ENCODE measurements around the gene ZC3H4. TPM values are rescaled to one million over a fixed set of nuclear protein-coding genes. Genes with fewer than 3 reads are reported as not detected.

Gene ZC3H4
- total and polyA plus RNA-seq, 10 of the 15 experiments (the other 5 are each of a cell fraction or from before 2014, with no cell fraction given) = 5.1 to 86.3 (median 15.5) TPM

DNA sequence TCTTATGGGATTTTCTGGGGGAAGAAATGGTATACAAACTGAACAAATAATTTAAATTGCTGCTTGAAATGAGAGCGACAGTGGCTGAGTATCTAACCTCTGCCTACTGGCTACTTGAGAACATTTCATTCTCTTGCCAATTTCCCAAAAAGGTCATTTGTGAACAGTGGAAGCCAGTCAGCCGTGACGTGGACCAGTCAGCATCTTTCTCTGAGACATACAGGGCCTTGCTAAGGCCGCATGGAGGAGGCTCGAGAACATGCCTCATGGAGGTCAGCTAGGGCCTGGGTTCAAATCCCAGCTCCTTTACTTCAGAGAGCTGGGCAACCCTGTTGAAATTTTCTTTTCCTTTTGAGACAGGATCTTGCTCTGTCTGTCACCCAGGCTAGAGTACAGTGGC lies 20.3 kb downstream of the ZC3H4 start:
- peak overlapping the region; percentile 85 for H3K27ac ChIP-seq (ENCODE audit: control insufficient read depth, insufficient read depth)
- no peak for DNase-seq (ENCODE audit: low read depth, low spot score)
- in situ Hi-C loops (cut with MboI) (no loop called here), intact Hi-C loops (cut with micrococcal nuclease; ENCODE audit: unreplicated experiment) (no loop called here)
- ChIA-PET CTCF (interaction anchor here (0.6 to 3.6 kb wide), 4 partner anchors 13 to 116 kb away, joined by 3 to 19 read pairs (median 4); no protein-coding TSS in a partner anchor), RAD21 (ENCODE audit: unreplicated experiment) (no interaction called here), POLR2A (interaction anchor here (0.6 kb wide), 1 partner anchor 155 kb away, joined by 3 read pairs; no protein-coding TSS in a partner anchor), SMC1A (ENCODE audit: uncharacterized antibody, unreplicated experiment) (interaction anchor here (1.0 to 1.3 kb wide), 3 partner anchors 11 to 73 kb away, joined by 3 to 4 read pairs (median 3); partner anchors contain the start of gene ZC3H4)
- H3K36me3 ChIP-seq (ENCODE audit: control insufficient read depth in 2 of 2, insufficient read depth in 2 of 2, low read length in 1 of 2) = peaks cover 27 to 39% of the 10 kb centered on the region in 2 experiments
- no TSS peak for BruUV-seq (replicated peaks)
- no peak for FAIRE-seq
- peak overlapping the region; percentile 57; the same call in 1 of the 2 replicates for H3K9ac ChIP-seq (ENCODE audit: control insufficient read depth, insufficient read depth, low read length)
- peaks cover 40% of the 10 kb centered on the region for H3K79me2 ChIP-seq (ENCODE audit: control insufficient read depth, insufficient read depth, low read length)
- H4K20me1 ChIP-seq (ENCODE audit: control insufficient read depth, insufficient read depth) = no peaks in the 10 kb centered on the region
- H3K4me1 ChIP-seq (ENCODE audit: control insufficient read depth, insufficient read depth, low read length) = peaks cover 28% of the 10 kb centered on the region
- H3K27me3 ChIP-seq (replicated peaks in 1 of 2; ENCODE audit: control insufficient read depth in 2 of 2, insufficient read depth in 2 of 2, low read length in 1 of 2) = no peaks in the 10 kb centered on the region
- H2AFZ ChIP-seq (ENCODE audit: control insufficient read depth, low read depth, low read length) = no peak overlapping the region
- H3K4me2 ChIP-seq (ENCODE audit: control insufficient read depth, insufficient read depth) = peak overlapping the region; percentile 79
- H3K9me3 ChIP-seq (replicated peaks; ENCODE audit: control insufficient read depth, insufficient read depth, low read length) = no peaks in the 10 kb centered on the region
- 0% methylated on average over 5 of the region's 5 CpGs for WGBS (ENCODE audit: insufficient coverage, insufficient replicate concordance, low lambda C conversion rate, missing lambda C conversion rate)
- peak in 1 of 2 experiments; percentile 75; a peak in 2 of 4 replicates for TF ChIP-seq SRF (IDR thresholded peaks at IDR 0.05; ENCODE audit: low read depth in 2 of 2, low read length in 2 of 2)
- TF ChIP-seq CHD4 (IDR thresholded peaks at IDR 0.05) = no peak
- TF ChIP-seq CREB1 (IDR thresholded peaks at IDR 0.05; ENCODE audit: low read depth) = peak; percentile 47; the same call in 1 of the 2 replicates
- peak; percentile 64; the same call in 1 of the 2 replicates for TF ChIP-seq PAX5 (IDR thresholded peaks at IDR 0.05; ENCODE audit: borderline replicate concordance, low read depth, low read length)
- no peak for ATAC-seq
- 0 out of 2 replicates have a peak overlapping the region, but pooled peaks have one; percentile 15 for H3K4me3 ChIP-seq

DNA sequence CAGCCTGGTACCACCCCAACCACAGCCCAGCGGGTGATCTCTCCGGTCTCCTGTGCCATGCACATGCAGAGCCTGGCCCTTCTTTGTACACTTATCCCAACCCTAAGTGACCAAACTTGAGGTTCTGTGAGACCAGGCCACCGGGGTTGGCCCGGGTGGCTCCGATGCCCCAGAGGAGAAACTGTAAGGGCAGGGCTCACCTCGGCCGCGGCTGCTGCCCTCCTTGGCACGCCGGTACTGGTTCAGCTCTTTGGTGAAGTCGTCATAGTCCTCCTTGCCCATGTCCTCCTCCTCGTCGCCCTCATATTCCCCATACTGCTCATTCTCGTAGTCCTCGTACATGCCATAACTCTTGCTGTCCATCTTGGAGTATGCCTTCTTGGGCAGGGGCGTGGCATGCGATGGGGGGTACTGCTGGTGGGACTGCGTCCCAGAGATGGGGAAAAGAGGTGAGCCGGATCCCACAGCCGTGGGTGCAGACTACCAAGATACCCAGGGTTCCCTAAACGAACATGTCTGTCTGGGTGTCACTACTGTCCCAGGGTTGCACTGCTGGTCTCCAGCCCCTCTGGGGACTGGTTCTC lies 23.7 kb downstream of the ZC3H4 start:
- 98% methylated on average over 21 of the region's 21 CpGs for WGBS (ENCODE audit: insufficient coverage, insufficient replicate concordance, low lambda C conversion rate, missing lambda C conversion rate)
- TF ChIP-seq, protein P1, sequence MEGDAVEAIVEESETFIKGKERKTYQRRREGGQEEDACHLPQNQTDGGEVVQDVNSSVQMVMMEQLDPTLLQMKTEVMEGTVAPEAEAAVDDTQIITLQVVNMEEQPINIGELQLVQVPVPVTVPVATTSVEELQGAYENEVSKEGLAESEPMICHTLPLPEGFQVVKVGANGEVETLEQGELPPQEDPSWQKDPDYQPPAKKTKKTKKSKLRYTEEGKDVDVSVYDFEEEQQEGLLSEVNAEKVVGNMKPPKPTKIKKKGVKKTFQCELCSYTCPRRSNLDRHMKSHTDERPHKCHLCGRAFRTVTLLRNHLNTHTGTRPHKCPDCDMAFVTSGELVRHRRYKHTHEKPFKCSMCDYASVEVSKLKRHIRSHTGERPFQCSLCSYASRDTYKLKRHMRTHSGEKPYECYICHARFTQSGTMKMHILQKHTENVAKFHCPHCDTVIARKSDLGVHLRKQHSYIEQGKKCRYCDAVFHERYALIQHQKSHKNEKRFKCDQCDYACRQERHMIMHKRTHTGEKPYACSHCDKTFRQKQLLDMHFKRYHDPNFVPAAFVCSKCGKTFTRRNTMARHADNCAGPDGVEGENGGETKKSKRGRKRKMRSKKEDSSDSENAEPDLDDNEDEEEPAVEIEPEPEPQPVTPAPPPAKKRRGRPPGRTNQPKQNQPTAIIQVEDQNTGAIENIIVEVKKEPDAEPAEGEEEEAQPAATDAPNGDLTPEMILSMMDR (IDR thresholded peaks at IDR 0.05 in 2 of 3, conservative IDR thresholded peaks at IDR 0.05 in 1 of 3; ENCODE audit: control insufficient read depth in 2 of 3, extremely low read depth in 1 of 3, insufficient read depth in 1 of 3, low read depth in 3 of 3, low read length in 3 of 3) = no peak
- TF ChIP-seq ATF7 (IDR thresholded peaks at IDR 0.05; ENCODE audit: low read depth) (no peak), POLR2AphosphoS2 (IDR thresholded peaks at IDR 0.05; ENCODE audit: low read depth, low read length) (no peak), IKZF2 (IDR thresholded peaks at IDR 0.05) (no peak), ZNF217 (IDR thresholded peaks at IDR 0.05) (no peak)
- TF ChIP-seq, protein P2, sequence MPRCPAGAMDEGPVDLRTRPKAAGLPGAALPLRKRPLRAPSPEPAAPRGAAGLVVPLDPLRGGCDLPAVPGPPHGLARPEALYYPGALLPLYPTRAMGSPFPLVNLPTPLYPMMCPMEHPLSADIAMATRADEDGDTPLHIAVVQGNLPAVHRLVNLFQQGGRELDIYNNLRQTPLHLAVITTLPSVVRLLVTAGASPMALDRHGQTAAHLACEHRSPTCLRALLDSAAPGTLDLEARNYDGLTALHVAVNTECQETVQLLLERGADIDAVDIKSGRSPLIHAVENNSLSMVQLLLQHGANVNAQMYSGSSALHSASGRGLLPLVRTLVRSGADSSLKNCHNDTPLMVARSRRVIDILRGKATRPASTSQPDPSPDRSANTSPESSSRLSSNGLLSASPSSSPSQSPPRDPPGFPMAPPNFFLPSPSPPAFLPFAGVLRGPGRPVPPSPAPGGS (IDR thresholded peaks at IDR 0.05; ENCODE audit: borderline replicate concordance, insufficient read depth, low read depth, low read length, poor library complexity, severe bottlenecking) = no peak

More for the DNA sequence above, 23.7 kb downstream of the ZC3H4 start:
- peaks cover 39 to 43% of the 10 kb centered on the region in 2 experiments for H3K36me3 ChIP-seq (ENCODE audit: control insufficient read depth in 2 of 2, insufficient read depth in 2 of 2, low read length in 1 of 2)
- intact Hi-C loops (cut with micrococcal nuclease; ENCODE audit: unreplicated experiment) = no loop called here
- no peak overlapping the region for H3K27ac ChIP-seq (ENCODE audit: control insufficient read depth, insufficient read depth)
- ChIA-PET CTCF (no interaction called here), SMC1A (ENCODE audit: uncharacterized antibody, unreplicated experiment) (no interaction called here), POLR2A (no interaction called here), RAD21 (ENCODE audit: unreplicated experiment) (no interaction called here)
- H3K9ac ChIP-seq (ENCODE audit: control insufficient read depth, insufficient read depth, low read length) = no peak overlapping the region
- no peak for DNase-seq (ENCODE audit: low read depth, low spot score)
- peaks cover 16% of the 10 kb centered on the region for H3K4me1 ChIP-seq (ENCODE audit: control insufficient read depth, insufficient read depth, low read length)
- H2AFZ ChIP-seq (ENCODE audit: control insufficient read depth, low read depth, low read length) = no peak overlapping the region
- no peaks in the 10 kb centered on the region for H4K20me1 ChIP-seq (ENCODE audit: control insufficient read depth, insufficient read depth)
- no peak for FAIRE-seq
- in situ Hi-C loops (cut with MboI) = no loop called here
- no peak overlapping the region for H3K4me2 ChIP-seq (ENCODE audit: control insufficient read depth, insufficient read depth)
- H3K27me3 ChIP-seq (replicated peaks in 1 of 2; ENCODE audit: control insufficient read depth in 2 of 2, insufficient read depth in 2 of 2, low read length in 1 of 2) = no peaks in the 10 kb centered on the region
- H3K79me2 ChIP-seq (ENCODE audit: control insufficient read depth, insufficient read depth, low read length) = peaks cover 8% of the 10 kb centered on the region
- no peak overlapping the region for H3K4me3 ChIP-seq
- ATAC-seq = no peak
- BruUV-seq (replicated peaks) = no TSS peak
- no peaks in the 10 kb centered on the region for H3K9me3 ChIP-seq (replicated peaks; ENCODE audit: control insufficient read depth, insufficient read depth, low read length)

All from GM12878 (cell line).